NCI-H446 treated with DMSO at 0.1 percent for 48 hours (cell line): Measurements from ENCODE around the gene RNF214.
"Not testable (repeated sequence)": the region's sequence is repeated elsewhere in the genome, so short reads cannot be mapped to it uniquely, and the experiment has no call there.

ENCODE experiments used
- DNase-seq: peaks from one replicate; lab custom pipeline; 2025; lab: John Stamatoyannopoulos, UW

The RNF214 gene

DNA sequence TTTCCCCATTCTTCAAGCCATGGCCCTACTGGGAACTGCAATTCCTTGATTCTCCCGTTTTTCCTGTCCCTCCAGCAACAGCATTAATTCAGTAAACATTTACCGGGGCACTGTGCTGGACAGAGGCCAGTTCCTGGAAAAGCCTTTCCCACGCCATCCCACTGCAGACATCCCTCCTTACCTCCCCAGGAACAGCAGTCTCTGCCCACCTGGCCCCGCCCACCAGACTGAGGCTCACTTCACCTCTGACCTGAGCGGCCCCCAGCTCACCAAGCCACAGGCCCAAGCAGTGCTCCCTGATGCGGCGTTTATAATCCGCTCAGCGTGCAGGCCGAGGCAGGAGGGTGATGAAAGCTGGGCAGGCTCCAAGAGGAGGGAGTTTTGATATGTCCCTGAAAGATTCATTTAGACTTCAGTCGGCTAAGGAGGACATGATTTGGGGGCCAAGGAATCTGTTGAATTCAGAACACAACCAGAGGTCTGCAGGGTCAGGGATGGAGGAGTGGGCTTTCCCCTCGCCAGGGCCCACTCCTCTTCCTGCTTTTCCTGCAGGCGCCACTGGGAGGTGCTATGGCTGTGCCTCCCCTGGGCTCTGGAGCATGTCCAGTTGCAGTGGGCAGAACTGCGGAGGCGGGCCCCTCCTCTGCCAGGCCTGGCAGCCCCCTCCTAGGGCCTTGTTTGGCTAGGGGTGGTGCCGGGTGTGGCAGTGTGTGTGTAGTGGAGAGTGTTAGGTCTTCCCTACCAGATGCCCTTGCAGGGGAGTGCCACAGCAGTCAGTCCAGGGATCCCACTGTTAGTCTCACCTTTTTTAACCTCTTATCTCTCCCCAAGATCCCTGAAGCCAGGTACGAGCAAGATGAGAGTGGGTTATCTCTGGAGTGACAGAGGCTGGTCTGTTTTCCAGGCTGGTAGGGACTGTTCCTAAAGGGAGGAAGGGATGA is 34.7 kb upstream of the RNF214 start:
- no peak for DNase-seq

GRCh38 chr11:117198613-117199012 is 33.9 kb upstream of the RNF214 start:
- no peak for DNase-seq

GRCh38 chr11:117199053-117199915 is 33.2 kb upstream of the RNF214 start, which contains the start of gene TAGLN:
TSS of gene TAGLN (plus strand) at chr11:117199370. CDS start at chr11:117203014, 3,644 bp downstream.
- no peak for DNase-seq

DNA sequence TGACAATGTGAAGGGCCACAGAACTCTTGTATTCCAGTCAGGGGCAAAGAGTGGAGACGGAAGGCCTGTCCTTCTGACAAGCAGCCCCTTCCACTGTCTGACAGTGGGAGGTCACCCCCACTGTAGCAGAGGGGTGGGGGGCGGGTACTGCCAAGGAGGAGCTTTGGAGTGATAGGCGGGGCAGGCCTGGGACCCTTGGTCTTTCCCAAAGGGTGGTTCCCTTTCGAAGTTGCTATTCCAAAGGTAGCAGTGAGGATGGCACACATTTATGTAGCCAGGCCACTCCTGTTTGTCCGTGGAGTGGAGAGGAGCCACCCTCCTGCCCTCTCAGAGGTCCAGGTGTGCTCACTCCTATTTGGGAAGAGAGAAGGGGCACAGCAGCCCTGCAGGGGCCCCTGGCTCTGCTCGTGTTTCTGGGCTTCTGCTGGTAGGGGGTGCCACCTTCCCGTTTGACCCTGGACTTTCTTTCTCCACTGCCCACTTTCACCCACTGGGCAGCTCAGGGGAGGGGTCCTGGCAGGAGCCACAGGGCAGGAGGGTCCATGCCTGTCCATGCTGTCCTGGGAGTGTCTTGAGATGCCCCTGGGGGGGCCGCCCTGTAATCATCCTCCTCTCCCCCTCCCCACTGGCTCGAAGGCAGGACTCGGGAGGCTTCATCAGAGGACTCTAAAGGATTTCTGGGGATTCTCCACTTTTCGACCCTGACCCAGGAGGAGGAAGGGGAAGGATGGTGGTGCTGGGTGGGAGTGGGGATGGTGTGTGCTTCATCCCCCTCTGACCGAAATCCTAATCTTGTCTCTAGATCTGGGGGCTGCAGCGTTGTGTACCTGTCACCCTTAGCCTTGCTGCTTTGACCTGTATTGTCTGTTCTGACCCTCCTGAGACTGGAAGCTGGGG is 32.3 kb upstream of the RNF214 start:
- DNase-seq = no peak

DNA sequence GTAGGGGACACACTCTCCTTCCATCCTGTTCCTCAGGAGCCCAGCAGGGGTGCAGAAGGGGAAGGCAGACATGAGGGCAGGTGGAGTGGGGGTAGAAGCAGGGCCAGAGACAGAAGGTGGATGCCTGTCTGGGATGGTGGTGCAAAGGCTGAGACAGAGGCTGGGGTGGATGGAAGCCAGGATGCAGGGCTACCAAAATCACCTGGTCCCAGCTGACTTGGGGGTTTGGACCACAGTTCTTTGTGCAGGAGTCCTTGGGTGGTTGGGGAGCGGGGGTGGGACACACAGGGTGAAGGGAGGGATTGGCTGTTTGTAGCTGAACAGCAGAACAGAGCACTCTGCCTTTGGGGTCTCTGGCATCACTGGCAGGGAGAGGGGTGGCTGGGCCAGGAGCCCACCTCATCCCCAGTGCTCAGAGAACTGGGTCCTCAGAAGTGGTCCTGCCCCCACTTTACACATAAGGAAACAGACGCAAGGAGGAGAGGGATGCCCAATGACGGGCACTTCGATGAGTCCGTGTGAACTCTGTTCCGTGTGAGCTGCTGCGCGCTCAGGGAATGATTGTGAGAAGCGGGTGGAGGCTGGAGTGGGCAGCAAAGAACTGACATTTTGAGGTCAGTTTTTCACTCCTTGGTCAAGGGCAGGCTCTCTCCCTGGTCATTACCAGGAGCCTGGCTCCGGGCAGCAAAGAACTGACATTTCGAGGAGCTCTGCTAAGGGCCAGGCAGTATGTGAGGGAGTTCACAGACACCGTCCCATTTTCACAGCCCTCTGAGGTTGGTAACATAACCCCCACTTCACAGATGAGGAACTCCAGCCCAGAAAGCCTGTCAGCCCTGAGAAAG is 31.4 kb upstream of the RNF214 start:
- no peak for DNase-seq

DNA sequence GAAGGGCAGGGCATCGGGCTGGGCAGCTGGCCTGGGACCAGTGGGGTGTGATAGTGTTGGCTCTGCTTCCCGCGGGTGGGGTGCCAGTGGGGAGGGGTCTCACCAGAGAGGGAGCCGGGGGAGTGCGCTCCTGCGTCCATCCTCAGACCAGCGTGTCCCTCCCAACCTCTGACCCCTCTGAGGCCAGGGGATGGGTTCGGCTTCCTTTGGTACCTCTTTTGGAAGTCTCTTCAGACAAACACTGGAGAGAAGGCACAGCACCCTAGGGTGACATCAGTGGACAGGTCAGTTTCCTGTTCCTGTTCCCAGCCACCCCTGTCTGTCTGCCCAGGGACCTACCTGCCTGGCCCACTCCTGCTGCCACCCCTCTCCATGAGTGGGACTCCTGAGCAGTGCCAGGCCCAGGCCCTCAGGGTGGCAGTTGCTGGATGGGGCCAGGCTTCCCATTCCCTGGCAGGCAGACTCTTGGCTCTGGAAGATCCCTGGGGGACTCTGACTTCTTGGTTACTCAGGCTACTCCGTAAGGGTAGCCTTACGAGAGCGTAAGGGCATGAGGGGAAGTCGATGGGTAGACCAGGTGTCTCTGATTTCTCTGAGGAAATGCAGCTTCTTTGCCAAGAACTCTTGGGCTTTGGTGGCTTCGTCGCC is 30.7 kb upstream of the RNF214 start:
- no peak for DNase-seq

- no peak for DNase-seq
These were observed 29.9 kb upstream of the RNF214 start for GRCh38 chr11:117202386-117203068.

DNA sequence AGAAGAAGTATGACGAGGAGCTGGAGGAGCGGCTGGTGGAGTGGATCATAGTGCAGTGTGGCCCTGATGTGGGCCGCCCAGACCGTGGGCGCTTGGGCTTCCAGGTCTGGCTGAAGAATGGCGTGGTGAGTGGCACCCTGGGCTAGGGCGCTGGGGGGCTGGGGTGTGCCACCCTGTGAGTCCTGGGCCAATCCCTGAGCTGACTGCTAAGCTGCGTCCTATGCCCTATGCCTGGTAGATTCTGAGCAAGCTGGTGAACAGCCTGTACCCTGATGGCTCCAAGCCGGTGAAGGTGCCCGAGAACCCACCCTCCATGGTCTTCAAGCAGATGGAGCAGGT is 29.4 kb upstream of the RNF214 start:
- no peak for DNase-seq

DNA sequence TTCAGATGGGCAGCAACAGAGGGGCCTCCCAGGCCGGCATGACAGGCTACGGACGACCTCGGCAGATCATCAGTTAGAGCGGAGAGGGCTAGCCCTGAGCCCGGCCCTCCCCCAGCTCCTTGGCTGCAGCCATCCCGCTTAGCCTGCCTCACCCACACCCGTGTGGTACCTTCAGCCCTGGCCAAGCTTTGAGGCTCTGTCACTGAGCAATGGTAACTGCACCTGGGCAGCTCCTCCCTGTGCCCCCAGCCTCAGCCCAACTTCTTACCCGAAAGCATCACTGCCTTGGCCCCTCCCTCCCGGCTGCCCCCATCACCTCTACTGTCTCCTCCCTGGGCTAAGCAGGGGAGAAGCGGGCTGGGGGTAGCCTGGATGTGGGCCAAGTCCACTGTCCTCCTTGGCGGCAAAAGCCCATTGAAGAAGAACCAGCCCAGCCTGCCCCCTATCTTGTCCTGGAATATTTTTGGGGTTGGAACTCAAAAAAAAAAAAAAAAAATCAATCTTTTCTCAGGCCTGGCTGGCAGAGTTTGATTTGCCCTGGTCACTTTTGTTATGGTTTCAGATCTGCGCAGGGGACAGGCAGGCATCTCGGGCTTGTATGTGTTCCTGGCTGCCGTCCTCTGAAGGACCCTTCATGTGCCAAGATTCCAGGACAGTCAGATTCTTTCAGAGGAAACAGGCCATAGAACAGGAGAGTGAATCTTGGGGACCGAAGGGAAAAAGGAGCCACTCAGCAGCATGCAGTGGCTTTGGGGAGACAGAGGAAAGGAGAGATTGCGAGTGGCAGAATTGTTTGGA is 28.0 kb upstream of the RNF214 start:
- DNase-seq = no peak

- no peak for DNase-seq
These were observed 27.2 kb upstream of the RNF214 start for GRCh38 chr11:117205211-117205818.

DNA sequence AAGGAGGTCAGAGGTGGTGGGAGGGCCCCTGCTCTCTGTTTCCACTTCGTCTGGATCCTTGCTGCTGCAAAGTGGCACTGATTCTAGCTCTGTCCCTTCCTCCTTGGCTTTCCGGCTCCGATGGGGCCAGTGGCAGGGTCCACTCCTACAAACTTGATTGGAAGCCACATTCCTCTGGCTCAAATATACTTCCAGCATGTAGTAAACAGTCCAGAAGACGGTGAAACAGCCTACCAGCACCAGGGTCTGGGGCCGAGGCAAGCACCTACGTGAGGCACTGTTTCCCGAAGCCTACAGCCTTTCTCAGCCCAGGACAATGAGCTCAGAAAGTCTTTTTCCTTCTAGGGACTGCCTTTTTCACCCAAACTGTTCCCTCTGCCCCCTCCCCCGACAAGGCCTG is 26.4 kb upstream of the RNF214 start:
- not testable (repeated sequence) for DNase-seq

GRCh38 chr11:117206859-117207258 is 25.6 kb upstream of the RNF214 start:
- DNase-seq = not testable (repeated sequence)

DNA sequence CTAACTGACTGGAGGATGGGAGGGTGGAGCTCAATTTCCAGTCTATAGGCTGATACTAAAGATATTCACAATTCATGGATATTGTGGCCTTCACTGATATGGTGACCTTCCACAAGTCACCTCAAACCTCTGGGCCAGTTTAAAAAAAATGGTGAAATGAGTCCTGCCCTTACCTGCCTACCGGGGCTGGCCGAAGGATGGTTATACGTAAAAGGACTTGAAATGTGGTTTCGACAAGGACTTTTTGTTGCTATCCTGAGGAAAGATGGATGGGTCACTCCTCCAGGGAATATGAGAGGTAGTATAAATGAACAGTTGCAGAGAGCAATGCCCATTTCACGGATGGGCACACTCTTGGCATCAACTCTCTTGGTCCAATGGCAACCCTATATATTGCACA is 25.0 kb upstream of the RNF214 start:
- not testable (repeated sequence) for DNase-seq

DNA sequence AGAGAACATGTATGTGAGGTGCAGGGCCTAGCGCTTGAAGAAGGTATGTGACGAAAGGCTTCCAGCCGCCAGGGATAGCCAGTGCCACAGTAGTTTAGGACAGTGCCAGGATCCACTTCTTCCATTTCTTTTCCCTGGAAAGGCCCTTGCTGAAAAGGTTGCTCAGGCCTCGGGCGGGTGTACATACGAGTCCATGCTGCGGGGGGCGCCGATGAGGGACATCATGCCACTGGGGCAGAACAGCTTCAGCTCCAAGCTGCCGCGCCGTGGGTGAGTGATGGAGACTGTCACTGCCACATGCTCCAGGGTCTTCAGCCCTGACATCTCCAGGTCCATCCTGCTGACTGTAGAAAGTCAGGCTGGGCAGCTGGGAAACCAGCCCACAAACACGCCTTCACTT is 23.8 kb upstream of the RNF214 start:
- DNase-seq = not testable (repeated sequence)

- not testable (repeated sequence) for DNase-seq
These were observed 22.9 kb upstream of the RNF214 start for GRCh38 chr11:117209351-117210125.

DNA sequence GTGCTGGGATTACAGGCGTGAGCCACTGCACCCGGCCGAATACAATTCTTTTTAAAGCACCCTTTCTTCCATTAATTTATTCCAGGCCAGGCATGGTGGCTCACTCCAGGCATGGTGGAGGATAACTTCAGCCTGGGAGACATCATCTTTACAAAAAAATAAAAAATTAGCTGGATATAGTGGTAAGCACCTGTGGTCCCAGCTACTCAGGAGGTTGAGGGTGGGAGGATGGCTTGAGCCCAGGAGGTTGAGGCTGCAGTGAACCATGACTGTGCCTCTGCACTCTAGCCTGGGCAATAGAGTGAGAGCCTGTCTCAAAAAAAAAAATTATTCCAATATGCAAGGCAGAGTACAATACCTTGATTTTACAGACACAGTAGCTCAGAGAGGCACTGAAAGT is 21.9 kb upstream of the RNF214 start:
- no peak for DNase-seq

DNA sequence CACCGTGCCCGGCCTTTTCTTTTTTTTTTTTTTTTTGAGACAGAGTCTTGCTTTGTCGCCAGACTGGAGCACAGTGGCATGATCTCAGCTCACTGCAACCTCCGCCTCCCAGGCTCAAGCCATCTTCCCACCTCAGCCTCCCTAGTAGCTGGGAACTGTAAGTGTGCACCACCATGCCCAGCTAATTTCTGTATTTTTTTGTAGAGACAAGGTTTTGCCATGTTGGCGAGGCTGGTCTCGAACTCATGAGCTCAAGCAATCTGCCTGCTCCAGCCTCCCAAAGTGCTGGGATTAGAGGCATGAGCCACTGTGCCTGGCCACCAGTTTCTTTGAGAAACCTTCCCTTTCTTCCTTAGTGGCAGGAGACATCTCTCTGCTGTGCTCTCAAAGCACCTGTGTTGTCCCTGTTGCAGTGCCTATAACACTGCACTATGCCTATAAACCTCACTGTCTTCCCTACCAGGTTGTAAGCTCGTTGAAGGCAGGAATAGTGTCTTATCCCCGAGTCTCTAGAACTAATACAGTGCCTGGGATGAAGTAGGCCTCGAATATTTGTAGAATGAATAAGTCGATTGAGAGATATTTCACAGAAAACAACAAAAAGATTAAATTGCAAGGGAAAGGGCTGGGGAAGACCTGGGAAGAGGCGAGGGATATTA is 19.6 kb upstream of the RNF214 start:
- DNase-seq = no peak
